ENCODE results near the gene AP3S2. TPM values are rescaled to one million over a fixed set of nuclear protein-coding genes. Genes with fewer than 3 reads are reported as not detected.
"Not testable (repeated sequence)": the region's sequence is repeated elsewhere in the genome, so short reads cannot be mapped to it uniquely, and the experiment has no call there.

The AP3S2 gene
- total RNA-seq, 1 donor from 2014 or later: 58.5 TPM

DNA sequence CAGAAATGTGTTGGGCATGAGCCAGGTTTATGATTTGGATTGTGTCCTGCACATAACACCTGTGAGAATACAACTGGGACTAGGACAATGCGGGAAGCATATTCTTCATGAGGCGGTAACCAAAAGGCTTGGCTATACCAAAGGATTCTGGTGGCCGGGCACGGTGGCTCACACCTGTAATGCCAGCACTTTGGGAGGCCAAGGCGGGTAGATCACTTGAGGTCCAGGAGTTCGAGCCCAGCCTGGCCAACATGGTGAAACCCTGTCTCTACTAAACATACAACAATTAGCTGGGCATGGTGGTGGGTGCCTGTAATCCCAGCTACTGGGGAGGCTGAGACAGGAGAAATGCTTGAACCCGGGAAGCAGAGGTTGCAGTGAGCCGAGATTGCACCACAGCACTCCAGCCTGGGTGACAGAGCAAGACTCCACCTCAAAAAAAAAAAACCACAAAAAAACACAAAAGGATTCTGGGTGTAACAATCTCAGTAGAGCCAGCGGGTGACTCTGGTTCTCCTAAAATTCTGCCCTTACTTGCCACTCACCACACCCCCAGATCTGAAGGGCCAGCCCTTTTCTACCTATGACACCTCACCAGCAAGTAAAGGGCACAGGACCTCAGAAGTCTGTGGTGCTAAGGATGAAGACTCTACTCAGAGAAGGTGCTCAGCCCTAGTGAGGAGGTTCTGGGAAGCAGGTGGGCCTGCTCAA lies 59.2 kb downstream of the AP3S2 start:
- not testable (repeated sequence) for DNase-seq

DNA sequence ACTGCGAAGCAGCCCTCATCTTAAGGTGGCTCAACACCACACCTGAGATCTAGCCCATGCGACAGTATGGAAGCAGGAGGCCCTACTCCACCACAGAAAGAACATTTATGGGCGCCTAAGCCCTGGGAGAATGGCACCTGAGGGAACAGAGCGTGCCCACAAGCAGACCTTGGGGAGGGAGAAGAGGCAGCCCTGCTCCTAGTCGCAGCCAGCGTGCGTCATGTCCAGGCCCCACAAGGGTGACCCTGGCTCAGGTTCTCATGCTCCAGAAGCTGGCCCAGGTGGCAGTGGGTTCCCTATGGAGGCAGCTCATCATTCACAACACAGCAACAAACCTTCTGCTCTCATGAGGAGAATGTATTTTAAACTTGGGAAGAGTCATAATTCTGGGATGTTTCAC lies 59.8 kb downstream of the AP3S2 start:
- DNase-seq: no peak

DNA sequence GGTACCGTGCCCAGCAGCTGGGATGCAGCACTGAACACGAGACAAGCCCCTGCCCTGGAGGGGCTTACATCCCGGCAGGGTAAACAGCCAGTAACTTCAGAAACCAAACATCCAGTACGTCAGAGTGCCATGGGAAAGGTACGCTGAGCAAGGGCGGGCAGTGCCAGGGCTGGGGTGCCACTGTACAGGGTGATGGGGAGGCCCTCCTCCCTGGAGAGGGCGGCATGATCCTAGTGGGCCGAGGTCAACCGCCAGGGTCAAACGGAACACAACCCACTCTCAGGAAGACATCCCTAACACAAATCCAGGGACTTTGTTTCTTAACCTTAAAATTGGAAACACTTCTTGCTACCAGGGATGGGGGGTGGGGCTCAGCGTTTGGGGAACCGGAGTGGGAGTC lies 63.2 kb downstream of the AP3S2 start:
- DNase-seq: no peak

DNA sequence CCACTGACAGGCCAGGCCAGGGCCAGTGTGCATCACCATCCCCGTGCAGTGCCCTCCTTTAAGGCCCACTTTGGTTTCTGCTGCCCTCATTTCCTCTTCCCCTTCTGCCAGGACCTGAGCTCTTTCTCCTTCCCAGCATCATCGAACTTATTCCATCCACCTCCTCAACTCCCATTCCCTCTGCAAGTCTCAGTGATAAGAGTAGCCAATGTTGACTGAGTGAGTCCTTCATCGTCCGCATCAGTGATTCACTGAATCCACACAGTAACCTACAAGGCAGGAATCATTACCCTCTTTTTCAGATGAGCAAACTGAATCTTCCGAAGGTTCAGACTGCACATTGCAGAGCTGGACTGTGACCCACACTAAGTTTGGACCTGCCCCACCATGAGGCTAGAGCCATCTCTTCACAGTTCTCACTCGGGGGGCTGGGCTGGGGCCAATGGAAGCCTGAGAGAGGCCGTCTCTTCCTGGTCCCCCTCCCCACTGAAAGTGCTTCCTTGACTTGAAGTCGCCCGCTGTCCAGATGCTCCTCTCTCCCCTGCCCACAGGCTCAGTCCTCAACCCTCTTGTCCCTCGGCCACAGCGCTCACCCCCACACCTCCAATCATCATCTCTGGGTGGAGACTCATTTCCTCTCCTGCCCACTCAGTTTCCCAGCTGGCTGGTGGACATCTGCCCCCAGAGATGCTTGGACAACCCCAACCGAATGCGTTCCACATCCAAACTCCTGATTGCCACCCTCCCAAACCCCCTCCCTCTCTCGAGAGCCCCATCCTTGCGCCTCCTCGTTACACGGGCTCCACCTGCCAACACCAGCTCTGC lies 64.0 kb downstream of the AP3S2 start:
- DNase-seq: no peak

DNA sequence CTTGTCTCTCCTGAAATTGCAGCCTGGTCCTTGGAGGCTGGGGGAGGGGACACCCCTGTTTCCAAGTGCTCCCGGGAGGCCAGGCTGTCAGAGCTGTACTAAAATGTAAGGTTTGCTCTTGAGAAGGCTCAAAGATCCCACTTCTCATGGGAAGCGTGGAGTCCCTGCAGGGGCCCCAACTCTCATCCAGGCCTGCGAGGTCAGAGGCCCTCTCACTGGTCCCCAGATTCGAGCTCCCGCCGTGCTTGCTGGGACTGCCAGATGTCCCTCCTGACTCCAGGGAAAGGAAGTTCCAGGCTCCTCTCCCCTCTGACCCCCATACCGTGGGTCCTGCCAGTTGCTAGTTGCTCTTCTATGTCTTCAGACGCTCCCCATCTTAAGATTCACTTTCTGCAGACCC lies 64.6 kb downstream of the AP3S2 start:
- DNase-seq: no peak

DNA sequence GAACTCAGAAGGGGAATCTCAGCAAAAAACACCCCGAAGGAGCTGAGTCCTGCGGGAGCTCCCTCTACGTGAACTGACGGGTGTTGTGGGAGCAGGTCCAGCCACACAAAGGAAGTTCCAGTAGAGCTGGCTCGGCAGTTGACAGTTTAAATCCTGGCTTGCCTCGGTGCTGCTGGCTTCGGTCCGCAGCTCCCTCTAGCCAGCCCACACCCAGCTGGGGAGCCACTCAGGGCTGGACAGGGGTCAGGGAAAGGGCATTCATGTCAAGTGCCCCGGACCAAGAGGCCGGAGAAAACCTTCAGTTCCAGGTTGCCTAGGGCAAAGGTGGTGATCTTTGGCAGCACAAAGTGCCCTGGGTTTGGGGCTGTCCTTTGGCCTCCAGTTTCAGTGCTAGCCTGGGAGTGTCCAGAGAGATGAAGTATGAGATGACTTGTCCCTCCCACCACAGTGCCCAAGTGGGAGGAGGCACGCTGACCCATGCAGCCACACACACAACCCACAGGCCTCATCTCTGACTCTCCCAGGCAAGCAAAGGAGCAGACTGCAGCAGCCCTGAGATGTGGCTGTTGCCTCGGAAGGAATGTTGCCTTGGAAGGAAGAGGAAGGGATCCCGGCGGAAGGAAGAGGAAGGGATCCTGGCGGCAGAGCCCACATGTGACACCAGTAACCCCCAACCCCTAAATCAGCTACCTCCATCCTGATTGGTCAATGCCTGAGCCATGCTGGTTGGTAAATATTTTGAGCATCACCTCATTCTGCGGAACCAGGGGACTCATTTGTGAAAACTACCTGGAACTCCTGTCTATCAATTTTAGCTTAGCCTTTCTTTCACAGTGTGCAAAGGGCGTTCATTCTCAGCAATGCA lies 65.3 kb downstream of the AP3S2 start:
- DNase-seq: peak; percentile 32

DNA sequence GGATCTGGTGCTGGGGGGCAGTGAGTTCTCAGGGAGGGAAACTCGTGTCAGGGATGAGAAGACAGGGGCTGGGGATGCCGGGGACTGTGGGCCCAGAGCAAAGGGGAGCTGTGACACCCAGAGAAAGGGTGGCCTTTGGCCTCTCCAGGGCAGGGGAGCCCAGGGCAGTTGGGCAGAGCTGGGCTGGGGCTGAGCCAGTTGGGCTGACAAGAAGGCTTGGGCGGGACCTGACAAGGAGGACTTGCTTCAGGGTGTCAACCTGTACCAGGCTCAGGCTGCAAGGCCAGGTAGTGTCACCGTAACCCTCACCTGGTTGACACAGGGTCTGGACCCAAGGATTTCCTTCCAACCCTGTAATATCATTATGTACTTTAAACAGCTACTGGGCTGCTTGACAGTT lies 66.0 kb downstream of the AP3S2 start:
- no peak for DNase-seq

DNA sequence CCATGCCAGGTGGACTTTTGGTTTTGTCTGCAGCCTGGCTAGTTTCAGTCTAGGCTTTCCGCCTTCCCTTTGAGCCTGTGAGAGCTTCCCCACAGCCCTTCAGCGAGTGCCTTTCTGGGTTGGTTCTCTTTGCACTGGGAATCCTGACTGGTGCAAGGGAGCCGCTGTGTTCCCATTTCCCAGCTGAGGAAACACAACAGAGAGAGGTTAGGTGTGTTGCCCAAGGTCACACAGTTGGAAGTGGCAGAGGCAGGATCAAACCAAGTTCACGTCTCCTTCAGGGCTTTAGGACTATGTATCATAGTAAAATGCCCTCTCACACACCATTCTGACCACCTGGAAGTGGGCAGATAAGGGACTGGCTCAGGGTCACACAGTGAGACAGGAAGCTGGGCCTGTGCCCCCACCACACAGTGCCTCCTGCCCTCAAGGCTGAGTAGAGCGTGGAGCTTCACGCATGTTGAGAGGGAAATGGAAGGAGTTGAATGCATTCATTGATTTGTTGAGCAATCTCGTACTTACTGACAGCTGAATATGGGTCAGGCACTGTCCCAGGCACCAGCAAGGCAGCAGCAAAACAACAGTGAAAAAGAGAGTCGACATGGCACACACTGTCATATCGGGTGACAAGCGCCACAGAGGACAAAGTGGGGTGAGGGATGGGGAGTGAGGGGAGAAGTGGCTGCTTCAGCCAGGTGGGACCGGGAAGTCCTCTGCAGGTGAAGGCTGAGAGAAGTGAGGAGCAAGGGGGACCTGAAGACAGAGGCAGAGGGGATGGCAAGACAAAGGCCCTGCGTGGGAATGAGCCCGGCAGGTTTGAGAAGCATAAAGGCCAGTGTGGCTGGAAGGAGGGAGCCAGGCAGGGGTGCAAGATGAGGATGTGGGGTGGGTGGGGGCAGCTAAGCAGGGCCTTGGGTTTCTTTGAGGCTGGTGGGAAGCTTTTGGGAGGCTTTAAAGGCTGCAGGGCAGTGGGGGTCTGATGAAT lies 66.8 kb downstream of the AP3S2 start:
- no peak for DNase-seq

DNA sequence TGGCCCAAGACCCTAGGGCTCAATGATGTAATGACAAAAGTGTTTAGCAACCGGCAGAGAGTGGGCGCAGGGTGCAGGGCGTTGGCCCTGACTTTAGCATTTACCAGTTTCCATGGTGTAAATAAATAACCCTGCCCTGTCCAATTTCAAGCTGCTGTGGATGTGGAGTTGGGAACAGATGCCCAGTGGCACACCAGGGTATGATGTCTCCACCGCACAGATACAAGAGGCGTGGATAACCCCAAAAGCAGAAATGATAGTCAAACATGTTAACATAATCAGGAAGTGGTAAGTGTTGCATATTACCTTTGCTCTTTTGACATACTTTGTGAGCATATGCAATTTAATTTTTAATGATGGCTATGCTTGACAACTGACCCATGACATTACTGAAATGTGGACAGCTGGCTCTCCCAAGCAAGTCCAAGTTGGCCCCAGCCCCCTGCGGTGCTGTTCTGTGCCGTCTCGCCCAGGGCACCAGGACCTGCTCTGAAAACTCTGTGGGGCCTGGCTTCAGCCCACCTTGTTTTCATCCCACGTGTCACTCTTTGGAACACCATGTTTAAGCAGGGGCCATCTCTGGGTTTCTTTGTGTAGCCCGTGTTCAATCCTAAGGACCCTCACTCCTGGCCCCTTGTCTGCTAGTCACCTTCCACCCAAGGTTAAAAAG lies 68.4 kb downstream of the AP3S2 start:
- DNase-seq: no peak

DNA sequence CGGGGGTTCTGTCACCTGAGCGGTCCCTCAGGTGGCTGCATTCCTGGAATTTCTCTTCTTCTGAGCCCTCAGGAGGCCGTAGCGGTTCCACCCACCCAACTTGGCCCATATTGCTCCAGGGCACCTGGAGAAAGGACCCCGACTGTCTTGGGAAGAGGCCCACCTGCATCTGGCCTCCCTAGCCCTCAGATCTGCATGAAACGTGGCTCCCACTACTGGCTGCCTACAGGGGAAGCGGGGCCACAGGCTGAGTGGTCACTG lies 69.3 kb downstream of the AP3S2 start:
- DNase-seq: no peak

DNA sequence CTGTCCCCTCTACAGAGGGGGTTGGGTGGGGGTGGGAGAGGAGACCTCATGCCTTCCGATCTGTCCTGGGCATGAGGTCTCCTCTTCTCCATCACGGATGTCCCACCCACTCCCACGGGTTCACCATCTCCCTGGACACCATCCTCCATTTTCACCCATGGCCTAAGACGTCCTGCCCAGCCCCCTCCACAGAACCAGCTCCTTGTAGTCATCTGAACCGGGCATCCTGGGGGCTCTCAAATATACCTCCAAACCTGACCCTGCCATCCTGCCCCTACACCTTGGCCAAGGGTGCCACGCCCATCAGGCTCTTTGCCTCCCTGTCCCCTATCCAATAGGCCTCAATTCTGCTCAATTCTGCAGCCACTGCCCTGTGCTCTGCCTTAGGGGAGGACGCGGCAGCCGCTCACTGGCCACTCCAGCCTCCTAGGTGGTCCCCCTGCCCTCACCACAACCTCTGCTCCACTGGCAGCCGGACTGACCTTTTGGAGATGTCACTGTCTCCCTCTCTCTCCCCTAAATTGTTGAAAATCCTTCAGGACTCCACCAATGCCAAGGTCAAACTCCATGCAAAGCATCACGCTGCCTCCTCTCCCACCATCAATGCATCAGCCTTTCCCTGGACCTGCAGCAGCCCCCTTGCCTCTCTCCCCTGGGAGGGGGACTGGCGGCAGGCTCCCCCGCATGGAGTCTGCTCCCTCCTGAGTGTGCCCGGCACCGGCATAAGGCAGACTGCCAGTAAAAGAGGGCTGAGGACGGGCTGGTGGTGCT lies 69.8 kb downstream of the AP3S2 start:
- DNase-seq: no peak

DNA sequence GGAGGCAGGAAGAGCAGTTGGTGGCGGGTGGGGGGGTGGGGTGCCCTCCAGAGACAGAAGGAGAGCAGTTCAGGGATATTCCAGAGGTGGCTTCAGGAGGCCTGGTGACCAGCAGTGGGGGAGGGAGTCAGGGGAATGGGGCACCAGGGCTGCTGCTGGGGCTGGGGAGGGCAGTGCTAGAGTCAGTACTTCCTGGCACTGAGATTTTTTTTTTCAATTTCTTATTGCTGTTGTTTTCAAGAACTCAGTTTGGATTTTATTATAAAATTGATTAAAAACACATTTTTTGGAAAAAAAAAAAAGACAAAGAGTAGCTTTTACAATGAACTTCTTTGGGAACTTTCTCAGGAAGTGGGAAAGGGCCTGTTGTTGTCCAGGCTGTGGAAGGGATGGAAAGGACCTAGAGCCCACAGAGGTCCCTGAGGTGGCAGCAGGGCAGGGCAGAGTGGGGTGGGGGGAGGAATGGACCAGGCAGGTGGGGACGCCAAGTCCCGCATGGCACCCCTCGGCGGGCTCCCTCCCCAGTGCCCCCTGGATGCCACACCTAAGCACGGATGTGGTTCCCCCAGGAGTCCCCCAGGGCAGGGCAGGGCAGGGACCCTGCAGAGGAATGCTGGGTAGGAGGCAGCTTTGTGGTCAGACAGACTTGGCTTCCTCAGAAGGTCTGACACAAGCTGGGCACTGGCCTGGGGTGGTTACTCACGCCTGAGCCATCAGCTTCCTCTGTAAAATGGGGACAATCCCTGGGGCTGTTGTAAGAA lies 70.7 kb downstream of the AP3S2 start:
- DNase-seq: no peak

DNA sequence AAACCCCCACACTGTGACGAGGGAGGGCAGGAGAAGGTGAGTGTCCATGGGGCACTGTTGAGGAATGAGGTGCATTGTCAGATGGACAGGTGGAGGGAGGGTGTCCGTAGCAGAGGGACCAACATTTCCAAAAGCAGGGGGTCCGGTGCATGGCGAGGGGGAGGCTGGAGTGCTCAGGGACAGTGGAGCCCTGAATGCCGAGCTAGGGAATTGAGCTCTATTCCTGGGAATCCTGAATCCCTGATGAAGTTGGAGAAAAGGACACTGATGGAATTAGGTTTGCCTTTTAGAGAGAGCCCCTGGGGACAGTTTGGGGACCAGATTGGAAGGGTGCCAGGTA lies 71.2 kb downstream of the AP3S2 start:
- DNase-seq: no peak

DNA sequence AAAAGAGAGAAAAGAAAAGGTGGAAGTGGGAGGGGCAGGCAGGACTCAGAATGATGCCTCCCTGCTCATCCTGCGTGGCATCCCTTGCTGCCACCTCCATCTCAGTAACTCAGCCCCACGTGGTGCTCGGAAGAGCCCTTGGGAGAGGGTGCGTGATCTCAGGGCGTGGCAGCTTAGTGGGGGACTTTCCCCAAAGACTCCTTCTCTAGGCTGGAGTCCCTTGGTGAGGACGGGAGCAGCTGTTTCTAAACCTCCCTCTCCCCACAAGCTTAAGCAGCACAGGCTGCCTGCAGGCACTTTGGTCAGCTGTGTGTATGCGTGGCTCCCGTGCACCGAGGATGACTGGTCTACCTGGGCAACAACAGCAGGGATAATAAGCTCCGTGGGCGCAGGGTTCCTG lies 71.8 kb downstream of the AP3S2 start:
- DNase-seq: no peak

DNA sequence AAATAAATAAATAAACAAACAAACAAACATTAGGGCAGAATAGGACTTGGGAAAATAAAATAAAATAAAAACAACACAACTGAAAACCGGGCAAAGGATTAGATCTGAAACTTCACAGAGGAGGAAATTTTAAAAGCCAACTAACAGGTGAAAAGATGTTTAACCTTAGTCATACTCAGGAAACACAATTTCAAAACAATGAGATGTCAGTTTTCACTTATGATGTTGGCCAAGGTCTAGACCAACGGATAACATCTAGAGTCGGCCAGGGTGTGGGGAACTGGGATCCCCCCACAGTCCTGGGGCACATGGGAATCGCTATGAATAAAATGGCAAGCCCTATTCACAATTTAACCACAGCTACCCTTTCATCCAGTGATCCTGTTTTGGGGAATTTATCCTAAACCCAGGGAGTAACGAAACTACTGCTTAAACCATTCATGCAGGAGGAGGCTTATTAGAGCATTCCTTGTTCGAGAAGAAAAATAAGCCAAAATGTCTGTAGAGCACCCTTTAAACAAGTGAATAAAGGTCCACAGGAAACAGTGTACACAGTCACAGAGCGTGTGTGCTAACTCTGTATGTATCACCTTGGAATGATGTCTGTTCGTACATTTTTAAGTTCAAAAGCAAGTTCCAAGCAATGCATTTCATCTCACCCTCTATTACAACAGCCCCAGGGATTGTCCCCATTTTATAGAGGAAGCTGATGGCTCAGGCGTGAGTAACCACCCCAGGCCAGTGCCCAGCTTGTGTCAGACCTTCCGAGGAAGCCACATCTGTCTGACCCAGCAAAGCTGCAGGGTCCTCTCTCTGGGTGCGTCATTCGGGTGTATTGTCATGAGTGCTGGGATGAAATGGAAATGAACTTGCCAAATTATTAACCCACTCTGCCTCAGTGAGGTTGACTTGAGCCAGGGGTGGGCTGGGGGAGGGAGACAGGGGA lies 72.9 kb downstream of the AP3S2 start:
- DNase-seq: no peak

DNA sequence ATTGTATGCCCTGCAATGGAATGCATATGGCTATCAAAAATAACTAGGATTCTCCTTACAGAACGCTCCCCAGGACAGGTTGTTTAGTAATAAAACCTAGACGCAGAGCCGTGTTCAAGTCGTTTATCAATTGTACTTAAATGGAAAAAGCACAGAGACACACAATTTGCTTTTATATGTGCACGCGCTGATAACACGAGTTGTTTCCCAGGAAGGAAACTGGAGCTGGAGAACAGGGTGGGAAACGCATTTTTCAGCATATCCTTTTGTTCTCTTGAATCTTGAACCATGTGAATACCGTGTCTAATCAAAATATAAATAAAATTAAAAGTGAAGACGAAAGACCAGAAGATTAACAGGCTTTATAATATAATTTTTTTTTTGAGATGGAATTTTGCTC lies 75.5 kb downstream of the AP3S2 start:
- DNase-seq: no peak

DNA sequence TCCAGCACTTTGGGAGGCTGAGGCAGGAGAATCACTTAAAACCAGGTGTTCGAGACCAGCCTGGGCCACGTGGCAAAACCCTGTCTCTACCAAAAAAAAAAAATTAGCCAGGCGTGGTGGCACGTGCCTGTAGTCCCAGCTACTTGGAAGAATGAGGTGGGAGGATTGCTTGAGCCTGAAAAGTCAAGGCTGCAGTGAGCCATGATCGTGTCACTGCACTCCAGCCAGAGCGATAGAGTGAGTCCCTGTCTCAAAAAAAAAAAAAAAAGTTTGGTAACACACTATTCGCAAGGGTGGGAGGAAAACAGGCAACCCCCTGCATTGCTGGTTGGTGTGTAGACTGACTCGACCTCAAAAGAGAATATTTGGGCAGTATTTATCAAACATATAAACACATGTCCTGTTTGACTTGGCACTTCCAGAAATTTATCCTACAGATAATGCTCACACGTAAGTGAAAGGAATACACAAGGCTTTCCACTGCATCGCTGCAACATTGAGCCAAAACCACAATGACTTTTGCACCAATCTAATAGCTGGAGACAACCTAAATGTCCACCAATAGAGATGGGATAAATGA lies 76.0 kb downstream of the AP3S2 start:
- DNase-seq: no peak

DNA sequence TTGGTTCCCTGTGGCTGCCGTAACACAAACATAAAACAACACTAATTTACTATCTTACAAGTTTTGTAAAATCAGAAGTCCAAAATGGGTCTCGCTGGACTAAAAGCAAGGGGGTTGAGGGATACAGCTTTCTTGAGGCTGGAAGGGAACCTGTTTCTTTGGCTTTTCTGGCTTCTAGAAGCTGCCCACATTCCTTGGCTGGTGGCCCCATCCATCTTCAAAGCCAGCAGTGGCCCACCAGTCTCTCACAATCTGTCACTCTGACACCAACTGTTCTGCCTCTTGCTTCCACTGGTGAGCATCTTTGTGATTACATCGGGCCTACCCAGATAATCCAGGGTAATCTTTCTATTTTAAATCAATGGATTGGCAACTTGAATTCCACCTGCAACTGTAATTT lies 78.0 kb downstream of the AP3S2 start:
- no peak for DNase-seq

Measured in tongue (tissue), 2 donors.